HG03442 (cell line): Measurements from ENCODE around the gene EPHB2.

Source experiments
- ATAC-seq: cut with Tn5 transposase; IDR thresholded peaks from one replicate; pipeline ENCODE4 v1.9.1; 2021; ENCODE audit warnings: mild to moderate bottlenecking, moderate library complexity; ENCODE audit not compliant: unreplicated experiment

The EPHB2 gene

GRCh38 chr1:22969304-22969709, 258.7 kb downstream of the EPHB2 start:
- no peak for ATAC-seq

- ATAC-seq, result no peak
Measured at GRCh38 chr1:22970096-22970495, 259.5 kb downstream of the EPHB2 start.
